ENCODE results near the gene HCN2.

The HCN2 gene

DNA sequence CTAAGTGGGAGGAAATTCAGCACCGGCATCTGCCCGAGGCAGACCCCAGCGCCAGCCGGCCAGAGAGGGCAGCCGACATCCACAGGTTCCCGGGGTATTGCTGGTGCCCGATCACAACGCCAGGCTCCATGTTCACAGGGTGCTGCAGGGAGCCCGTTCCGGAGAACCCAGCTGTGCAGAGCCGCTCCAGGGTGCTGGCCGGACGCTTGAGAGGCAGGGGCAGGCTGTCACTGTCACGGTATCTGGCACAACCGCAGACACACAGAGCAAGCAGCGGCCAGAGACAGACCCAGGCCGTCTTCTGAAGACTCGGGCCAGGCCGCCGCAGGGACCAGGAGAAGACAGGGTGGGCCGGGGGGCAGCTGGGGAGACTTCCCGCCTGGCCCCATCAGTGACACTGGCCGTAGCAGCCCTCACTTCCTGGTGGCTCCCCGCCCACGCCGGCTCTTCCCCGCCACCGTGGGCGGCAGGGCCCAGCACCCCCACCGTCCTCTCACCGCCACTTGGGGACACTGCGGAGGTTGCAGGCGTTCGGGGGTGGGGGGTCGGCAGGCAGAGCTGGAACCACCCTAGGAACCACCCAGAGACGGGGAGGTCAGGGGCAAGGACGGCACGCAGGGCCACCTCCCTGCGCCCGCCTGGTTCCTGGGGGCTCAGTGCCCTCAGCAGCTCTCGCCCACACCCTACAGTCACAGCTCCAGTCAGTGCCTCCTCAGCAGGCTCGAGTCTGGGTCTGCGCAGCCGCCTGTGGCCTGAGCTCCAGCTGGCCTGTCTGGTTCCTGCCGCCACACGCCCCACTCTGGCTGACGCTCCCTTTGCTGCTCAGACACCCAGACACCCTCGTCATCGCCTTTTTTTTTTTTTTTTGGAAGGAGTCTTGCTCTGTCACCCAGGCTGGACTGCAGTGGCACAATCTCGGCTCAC, 69.5 kb downstream of the HCN2 start:
- DNase-seq, result no peak

DNA sequence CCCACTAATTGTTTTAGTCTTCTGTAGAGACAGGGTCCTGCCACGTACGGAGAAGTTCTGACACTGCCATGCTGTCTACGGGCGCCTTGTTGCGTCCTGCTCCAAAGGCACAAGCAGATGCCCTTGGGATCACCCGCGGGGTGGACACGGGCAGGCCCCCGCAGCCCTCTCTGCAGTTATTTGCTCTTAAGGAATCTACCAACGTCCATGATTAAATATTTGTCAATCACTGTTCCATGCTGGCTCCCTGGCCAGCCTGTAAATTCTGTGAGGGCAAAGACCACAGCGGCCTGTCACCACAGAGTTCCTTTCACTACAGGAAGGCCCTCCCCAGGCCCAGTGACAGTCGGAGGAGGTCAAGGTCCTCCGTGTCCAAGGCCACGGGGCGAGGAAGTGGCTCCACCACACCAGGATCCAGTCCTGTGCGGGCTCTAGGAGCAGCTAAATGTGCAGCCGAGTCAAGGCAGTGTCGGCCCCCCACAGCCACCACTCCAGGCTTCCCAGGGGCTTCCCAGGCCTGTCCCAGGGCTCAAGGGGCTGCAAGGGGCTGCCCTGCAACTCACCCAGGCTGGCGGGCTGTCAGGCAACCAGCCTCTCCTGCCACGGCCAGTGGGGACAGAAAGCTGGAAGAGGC, 71.2 kb downstream of the HCN2 start:
- no peak for DNase-seq

DNA sequence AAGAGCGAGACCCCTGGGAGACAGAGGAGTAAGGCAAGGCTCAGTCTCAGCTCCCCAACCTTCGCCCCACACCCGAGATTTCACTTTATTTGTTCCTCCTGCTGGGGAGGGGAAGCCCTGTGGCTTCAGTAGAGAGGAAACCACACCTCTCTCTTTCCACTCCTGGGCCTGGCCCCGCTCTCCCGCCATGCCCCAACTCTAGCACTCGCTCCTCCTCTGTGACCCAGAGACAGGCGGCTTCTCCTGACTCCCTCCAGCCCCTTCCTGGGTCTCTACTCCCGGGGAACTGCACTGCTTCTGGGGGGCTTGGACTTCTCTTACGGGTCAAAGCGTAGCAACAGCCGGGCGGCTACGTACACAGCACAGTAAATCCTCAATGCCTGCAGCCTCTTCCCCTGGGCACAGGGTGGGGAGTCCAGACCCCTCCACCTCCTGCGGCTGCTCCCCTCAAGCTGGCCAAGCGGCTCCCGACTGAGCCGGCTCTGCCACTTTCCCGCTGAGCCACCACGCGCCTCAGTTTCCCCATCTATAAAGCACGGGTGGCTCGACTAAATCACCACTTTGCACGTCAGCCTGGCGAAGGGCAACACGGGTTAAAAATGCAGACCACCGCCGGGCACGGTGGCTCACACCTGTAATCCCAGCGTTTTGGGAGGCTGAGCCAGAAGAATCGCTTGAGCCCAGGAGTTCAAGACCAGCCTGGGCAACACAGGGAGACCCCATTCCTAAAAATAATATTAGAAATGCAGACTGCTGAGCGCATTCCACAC, 71.9 kb downstream of the HCN2 start:
- peak; percentile 48 for DNase-seq

DNA sequence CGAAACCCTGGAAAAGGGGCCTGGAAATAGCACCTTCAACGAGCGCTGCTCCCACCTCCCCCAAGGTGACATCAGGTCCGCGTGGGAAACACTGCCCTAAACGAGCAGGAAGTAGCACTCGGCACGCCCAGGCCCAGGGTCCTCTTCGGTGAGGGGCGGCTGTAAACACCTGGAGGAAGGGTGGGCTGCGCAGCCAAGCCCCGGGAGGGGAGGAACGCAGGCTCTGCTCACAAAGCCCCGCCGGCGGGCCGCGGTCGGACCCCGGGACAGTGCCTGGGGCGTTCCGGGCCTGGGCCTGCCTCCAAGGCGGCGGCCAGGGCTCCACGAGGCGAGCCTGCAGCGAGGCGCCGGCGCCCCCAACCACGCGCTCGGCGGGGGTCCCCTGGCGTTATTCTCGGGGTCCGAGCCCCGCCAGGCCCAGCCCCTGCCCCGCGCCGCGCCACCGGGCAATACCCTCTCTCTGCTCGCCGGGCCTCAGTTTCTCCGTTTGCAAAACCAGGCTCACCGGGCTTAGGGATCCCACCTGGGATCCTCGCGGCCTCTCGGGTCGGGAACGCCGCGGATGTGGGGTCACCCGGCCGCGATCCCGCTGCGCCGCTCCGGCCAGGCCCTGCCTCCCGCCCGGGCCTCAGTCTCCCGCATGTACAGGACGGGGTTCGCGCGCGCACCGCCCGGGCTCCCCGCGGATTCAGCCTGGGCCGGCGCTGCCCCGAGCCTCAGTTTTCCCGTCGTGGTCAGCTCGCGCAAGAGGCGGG, 72.7 kb downstream of the HCN2 start:
- DNase-seq, result peak; percentile 66

DNA sequence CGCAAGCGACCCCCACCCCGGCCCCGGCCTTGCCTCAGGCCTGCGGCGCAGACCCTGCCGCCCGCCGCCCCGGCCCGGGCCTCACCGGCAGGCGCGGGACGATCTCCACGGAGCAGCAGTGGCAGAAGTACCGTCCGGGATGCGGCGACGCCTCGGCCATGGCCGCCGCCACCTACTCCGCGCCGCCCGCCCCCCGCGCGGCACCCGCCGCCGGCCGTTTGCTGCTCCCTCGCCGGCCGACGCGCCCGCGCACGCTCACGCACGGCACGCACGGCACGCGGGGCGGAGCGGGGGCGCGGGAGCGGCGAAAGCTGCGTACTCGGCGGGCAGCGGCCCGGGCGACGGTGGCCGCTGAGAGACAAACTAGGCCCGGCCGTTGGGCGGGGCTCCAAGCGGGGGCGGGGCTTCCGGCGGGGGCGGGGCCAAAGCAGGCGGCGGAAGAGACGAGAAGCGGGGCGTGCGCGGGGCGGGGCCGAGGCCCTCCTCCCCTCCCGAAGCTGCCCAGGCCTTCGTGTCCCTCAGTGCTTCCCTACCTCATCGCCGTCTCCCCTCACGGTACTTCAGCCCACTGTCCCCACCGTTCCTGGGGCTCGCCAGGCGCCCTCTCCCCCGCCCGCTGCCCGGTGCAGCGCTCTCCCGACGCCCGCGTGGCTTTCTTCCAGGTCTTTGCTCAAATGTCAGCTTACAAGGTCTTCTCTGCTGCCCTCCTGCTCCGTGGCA, 73.4 kb downstream of the HCN2 start, which contains the start of gene RNF126:
Gene RNF126 (minus strand): TSS at position 253 of the 720 bp plus-strand sequence. CDS start 93 bp downstream, at position 160.
- peak; percentile 97 for DNase-seq

DNA sequence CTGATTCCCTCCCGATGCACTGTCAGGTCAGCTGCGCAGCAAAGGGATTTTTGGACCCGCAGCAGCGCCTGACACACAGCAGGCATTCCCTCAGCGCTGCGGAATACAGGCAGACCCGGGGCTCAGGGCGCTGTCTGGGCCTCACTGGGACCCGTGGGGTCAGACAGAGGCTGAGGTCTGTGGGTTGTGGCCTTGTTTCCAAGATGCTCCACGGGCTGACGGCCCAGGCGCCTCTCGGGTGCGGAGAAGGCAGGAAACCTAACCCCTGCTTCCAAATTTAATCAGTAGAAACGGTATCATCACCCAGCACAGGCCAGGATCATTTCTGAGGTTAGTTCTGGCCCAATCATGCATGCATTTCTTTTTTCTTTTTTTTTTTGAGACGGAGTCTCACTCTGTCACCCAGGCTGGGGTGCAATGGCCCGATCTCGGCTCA, 74.0 kb downstream of the HCN2 start:
- DNase-seq, result no peak

DNA sequence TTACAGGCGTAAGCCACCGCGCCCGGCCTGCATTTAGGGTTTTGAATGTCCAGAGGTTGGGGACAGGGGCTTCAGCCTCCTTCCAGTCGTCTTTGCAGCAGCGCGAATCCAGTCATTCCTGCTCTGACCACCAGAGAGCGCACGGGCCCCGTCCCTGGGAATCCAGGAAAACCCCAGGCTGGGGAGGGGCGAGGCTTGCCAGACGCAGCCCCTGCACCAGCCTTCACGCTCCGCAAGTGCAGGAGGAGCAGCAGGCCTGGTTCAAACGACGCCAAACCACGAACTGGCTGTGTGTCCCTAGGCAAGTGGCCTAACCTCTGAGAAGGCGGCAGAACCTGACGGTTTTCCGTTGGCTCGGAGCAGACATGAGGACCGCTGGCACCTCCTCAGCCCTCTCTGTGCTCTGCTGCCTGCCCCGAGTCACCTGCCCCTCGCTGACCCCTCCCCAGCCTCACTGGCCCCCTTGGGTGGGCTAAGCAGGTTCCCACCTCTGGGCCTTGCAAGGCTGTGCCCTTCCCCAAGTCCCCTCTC, 75.3 kb downstream of the HCN2 start:
- peak; percentile 76 for DNase-seq
